GM23248 (cell line): ENCODE measurements around the gene HSD11B1L. TPM values are rescaled to one million over a fixed set of nuclear protein-coding genes. Genes with fewer than 3 reads are reported as not detected.
A peak's percentile ranks its signal among the peaks of the same experiment; 100 is the strongest.

Source experiments
- DNase-seq: peaks from one replicate; pipeline ENCODE4 v3.0.0-alpha.2; 2015
- H2AFZ ChIP-seq: fragments of 200-600 bp; sonication (generic); 2 replicates; pipeline ENCODE4 v1.6.1; 2016; ENCODE audit warnings: antibody characterized with exemption
- H3F3A ChIP-seq: fragments of 200-600 bp; sonication (generic); 2 replicates; pipeline ENCODE4 v1.6.1; 2016; ENCODE audit warnings: mild to moderate bottlenecking, antibody characterized with exemption, mixed run types; ENCODE audit not compliant: insufficient read depth
- H3K27ac ChIP-seq: fragments of 200-600 bp; sonication (generic); 2 replicates; pipeline ENCODE4 v1.5.1; 2016; ENCODE audit warnings: mild to moderate bottlenecking
- H3K27me3 ChIP-seq: fragments of 200-600 bp; sonication (generic); replicated peaks from 2 replicates; pipeline ENCODE4 v1.6.1; 2016; ENCODE audit warnings: mild to moderate bottlenecking; ENCODE audit not compliant: insufficient read depth
- H3K36me3 ChIP-seq: fragments of 200-600 bp; sonication (generic); 2 replicates; pipeline ENCODE4 v1.6.1; 2016; ENCODE audit warnings: low read depth, mild to moderate bottlenecking
- H3K4me1 ChIP-seq: fragments of 200-600 bp; sonication (generic); 2 replicates; pipeline ENCODE4 v1.6.1; 2016; ENCODE audit warnings: mild to moderate bottlenecking; ENCODE audit not compliant: insufficient read depth
- H3K4me2 ChIP-seq: fragments of 200-600 bp; sonication (generic); one replicate; pipeline ENCODE4 v1.6.1; 2016; ENCODE audit warnings: mild to moderate bottlenecking; ENCODE audit not compliant: unreplicated experiment
- H3K4me3 ChIP-seq: fragments of 200-600 bp; sonication (generic); 2 replicates; pipeline ENCODE4 v1.5.1; 2016; ENCODE audit warnings: mild to moderate bottlenecking
- H3K79me2 ChIP-seq: fragments of 200-600 bp; sonication (generic); 2 replicates; pipeline ENCODE4 v1.6.1; 2016; ENCODE audit warnings: mild to moderate bottlenecking; ENCODE audit not compliant: insufficient read depth
- H3K9ac ChIP-seq: fragments of 200-600 bp; sonication (generic); 2 replicates; pipeline ENCODE4 v1.6.1; 2016; ENCODE audit warnings: mild to moderate bottlenecking
- H3K9me2 ChIP-seq: fragments of 200-600 bp; sonication (generic); 2 replicates; pipeline ENCODE4 v1.6.1; 2016; ENCODE audit warnings: mixed run types, mild to moderate bottlenecking, moderate library complexity; ENCODE audit not compliant: insufficient read depth
- H3K9me3 ChIP-seq: fragments of 200-600 bp; sonication (generic); one replicate; pipeline ENCODE4 v1.6.1; 2017; ENCODE audit warnings: low read depth
- H4K20me1 ChIP-seq: fragments of 200-600 bp; sonication (generic); 2 replicates; pipeline ENCODE4 v1.6.0; 2016; ENCODE audit not compliant: insufficient read depth
- EZH2 ChIP-seq: fragments of 200-600 bp; sonication (generic); IDR thresholded peaks from 2 replicates; pipeline ENCODE4 v1.6.1; 2018; ENCODE audit warnings: antibody characterized with exemption, mild to moderate bottlenecking; ENCODE audit not compliant: insufficient read depth, poor library complexity, severe bottlenecking
- EZH2phosphoT487 ChIP-seq: fragments of 200-600 bp; sonication (generic); IDR thresholded peaks from 2 replicates; pipeline ENCODE4 v1.6.1; 2018; ENCODE audit warnings: antibody characterized with exemption, moderate library complexity, mild to moderate bottlenecking, low read depth; ENCODE audit not compliant: insufficient read depth
- WGBS, 2 experiments: methylation state at CpG; one replicate each; pipeline ENCODE4 v1.1.6; 2015 to 2017; ENCODE audit warnings: low lambda C conversion rate in 2 of 2, low coverage in 1 of 2; ENCODE audit errors: missing lambda C conversion rate in 2 of 2; 5-methylcytosine and 5-hydroxymethylcytosine counted together
- in situ Hi-C: fragments of 300-500 bp; cut with MboI; formaldehyde crosslinking; loops from 2 replicates; pipeline ENCODE4 v1.15.0; 2020
- polyA plus RNA-seq: library from polyadenylated mRNA; unstranded; fragments of >200 nt; fragmentation: Nextera tagmentation; extraction: Ambion mirVana; gene quantifications from 2 replicates; pipeline ENCODE4 v1.2.1, GENCODE V29; 2016
- total RNA-seq: library from RNA; depleted of rRNA; stranded (reverse); fragments of >200 nt; shearing (Covaris generic); gene quantifications from 2 replicates; pipeline ENCODE4 v1.2.3, GENCODE V29; 2014

HSD11B1L gene
- total and polyA plus RNA-seq, 2 experiments from 2014 or later: 10.9 to 30.7 TPM

DNA sequence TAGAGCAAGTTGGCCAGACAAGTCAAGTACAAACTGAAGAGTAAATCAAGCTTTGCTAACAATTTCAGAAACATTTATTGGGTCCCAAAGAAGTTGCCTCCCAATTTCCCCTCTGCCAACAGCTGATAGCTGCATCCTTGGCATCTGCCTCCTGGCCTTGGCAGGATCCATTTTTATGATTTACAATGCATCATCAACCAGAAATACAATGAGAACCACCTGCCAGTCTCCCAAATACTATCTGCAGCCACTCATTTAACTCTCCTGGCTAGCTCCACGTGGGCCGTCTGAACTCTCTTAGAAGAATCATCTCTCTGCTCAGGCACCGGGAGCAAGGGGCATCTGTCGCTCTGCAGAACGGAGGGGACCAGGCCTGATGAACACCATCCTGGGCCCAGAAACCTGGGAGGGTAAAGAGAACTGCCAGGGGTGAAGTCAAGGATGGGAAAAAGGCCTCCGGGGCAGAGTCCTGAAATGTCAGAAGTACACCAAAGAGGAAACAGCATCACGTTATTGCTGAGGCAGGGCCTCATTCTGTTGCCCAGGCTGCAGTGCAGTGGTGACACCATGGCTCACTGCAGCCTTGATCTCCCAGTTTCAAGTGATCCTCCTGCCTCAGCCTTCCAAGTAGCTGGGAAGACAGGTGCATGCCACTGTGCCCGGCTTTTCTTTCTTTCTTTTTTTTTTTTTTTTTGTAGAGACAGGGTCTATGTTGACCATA is 36.5 kb downstream of the HSD11B1L start:
- no peak overlapping the region for H2AFZ ChIP-seq
- peaks cover 74% of the 10 kb centered on the region for H3K79me2 ChIP-seq
- WGBS, 2 experiments: 48 to 51% methylated on average over 8 of the region's 8 CpGs
- peaks cover 21% of the 10 kb centered on the region for H3K36me3 ChIP-seq
- H3K4me3 ChIP-seq: peak overlapping the region; percentile 97
- DNase-seq: no peak
- TF ChIP-seq EZH2phosphoT487: no peak
- TF ChIP-seq EZH2: no peak
- peak overlapping the region; percentile 100 for H3K27ac ChIP-seq
- H4K20me1 ChIP-seq: peaks cover 8% of the 10 kb centered on the region
- H3K4me1 ChIP-seq: peaks cover 17% of the 10 kb centered on the region
- peak overlapping the region; percentile 100 for H3K9ac ChIP-seq
- H3K27me3 ChIP-seq: no peaks in the 10 kb centered on the region
- H3K9me2 ChIP-seq: no peaks in the 10 kb centered on the region
- peaks cover 24% of the 10 kb centered on the region for H3F3A ChIP-seq
- in situ Hi-C loops: no loop called here
- peak overlapping the region; percentile 99 for H3K4me2 ChIP-seq
- no peaks in the 10 kb centered on the region for H3K9me3 ChIP-seq

DNA sequence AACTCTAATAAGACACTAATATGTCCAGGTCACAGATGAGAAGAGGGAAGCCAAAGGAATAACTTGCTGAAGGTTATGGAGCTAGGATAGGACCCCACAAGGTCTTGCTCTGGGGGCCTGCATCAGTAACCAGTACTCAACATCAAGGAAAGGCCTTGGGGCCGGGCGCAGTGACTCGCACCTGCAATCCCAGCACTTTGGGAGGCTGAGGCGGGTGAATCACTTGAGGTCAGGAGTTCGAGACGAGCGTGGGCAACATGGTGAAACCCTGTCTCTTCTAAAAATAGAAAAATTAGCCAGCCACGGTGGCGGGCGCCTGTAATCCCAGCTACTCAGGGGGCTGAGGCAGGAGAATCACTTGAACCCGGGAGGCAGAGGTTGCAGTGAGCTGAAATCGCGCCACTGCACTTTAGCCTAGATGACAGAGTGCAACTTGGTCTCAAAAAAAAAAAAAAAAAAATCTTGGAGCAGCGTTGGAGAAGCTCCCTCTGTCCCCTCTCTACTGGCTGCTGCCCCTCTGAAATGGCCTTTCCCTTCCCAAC is 37.3 kb downstream of the HSD11B1L start:
- H3K9me2 ChIP-seq: no peaks in the 10 kb centered on the region
- in situ Hi-C loops: no loop called here
- H3F3A ChIP-seq: peaks cover 24% of the 10 kb centered on the region
- peak overlapping the region; percentile 100 for H3K27ac ChIP-seq
- H3K27me3 ChIP-seq: no peaks in the 10 kb centered on the region
- TF ChIP-seq EZH2: no peak
- H3K9ac ChIP-seq: peak overlapping the region; percentile 100
- 30% methylated on average over 14 of the region's 14 CpGs for WGBS, 2 experiments
- peak overlapping the region; percentile 99 for H3K4me2 ChIP-seq
- no peak overlapping the region for H2AFZ ChIP-seq
- peaks cover 14% of the 10 kb centered on the region for H3K36me3 ChIP-seq
- H3K9me3 ChIP-seq: no peaks in the 10 kb centered on the region
- peaks cover 67% of the 10 kb centered on the region for H3K79me2 ChIP-seq
- peak; percentile 81 for DNase-seq
- H3K4me3 ChIP-seq: peak overlapping the region; percentile 97
- peaks cover 8% of the 10 kb centered on the region for H4K20me1 ChIP-seq
- H3K4me1 ChIP-seq: peaks cover 17% of the 10 kb centered on the region

DNA sequence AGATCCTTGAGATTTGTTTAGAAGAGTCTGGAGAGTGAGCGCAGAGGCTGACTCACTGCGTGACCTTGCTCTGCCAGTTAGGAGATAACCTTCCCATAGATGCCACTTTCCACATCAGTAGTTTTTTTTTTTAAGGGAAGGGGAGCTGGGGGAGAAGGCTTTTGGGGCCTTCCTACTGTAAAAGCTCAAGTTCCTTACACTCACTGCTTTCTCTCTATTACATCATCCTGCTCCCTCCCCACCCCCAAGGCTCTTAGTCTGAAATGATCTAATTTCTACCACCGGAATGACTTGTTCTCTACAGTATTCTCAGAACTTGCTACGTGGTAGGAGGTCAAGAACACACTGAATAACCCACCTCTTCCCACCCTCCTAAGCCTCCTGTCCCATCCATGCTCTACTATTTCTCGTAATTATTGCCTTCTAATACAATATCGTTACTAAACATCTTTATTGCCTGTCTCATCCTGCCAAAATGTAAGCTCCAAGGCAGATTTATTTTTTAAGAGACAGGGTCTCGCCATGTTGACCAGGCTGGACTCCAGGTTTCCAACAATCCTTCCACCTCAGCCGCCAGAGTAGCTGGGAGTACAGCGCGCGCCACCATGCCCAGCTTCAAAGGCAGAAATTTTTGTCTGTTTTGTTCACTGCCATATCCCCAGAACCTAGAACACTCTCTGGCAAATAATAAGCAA is 37.9 kb downstream of the HSD11B1L start:
- Histone ChIP-seq H3K79me2 (peaks cover 60% of the 10 kb centered on the region), H3K4me1 (peaks cover 17% of the 10 kb centered on the region)

DNA sequence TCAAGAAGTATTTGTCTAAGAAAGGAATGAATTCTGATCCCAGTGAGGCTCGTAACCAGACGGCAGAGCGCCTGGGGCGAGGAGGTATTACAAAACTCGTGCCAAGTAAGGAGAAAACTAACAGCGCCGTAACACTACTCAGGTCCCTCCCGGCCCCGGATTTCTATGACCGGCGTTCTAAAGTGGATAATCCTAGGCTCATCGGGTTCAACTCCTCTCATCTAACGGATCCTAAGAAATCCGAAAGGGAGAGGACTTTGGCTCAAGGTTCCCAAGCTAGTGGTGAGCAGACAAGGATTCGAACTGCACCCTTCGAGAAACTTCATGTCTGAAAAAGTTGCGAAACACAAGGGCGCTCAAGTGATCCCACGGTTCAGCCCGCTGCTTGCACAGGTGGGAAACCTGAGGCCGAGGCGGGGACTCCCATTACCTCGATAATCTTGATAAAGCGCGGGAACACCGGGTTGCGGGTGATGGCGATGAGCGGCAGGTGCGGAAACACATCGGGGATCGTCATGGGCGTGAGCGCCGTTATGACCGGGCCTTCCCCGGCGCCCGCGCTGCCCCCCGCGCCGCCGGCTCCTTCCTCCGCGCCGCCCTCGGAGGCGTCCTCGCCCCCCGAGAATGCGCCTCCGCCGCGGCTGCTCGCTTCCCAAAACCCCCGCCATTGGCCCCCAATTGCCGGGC is 38.6 kb downstream of the HSD11B1L start:
- Histone ChIP-seq H2AFZ (0 out of 2 replicates have a peak overlapping the region, but pooled peaks have one; percentile 4), H3K9me2 (no peaks in the 10 kb centered on the region), H3K79me2 (peaks cover 53% of the 10 kb centered on the region), H3K9me3 (no peaks in the 10 kb centered on the region), H4K20me1 (peaks cover 4% of the 10 kb centered on the region), H3K27ac (peak overlapping the region; percentile 100), H3K27me3 (no peaks in the 10 kb centered on the region), H3K4me2 (peak overlapping the region; percentile 99), H3K36me3 (peaks cover 6% of the 10 kb centered on the region; the same call in 1 of the 2 replicates), H3F3A (peaks cover 24% of the 10 kb centered on the region), H3K4me3 (peak overlapping the region; percentile 97), H3K9ac (peak overlapping the region; percentile 100), H3K4me1 (peaks cover 17% of the 10 kb centered on the region)
- TF ChIP-seq EZH2: no peak
- TF ChIP-seq EZH2phosphoT487: no peak
- 2 to 3% methylated on average over 40 to 50 of the region's 58 CpGs for WGBS, 2 experiments
- in situ Hi-C loops: no loop called here
- peak; percentile 74 for DNase-seq

More for the DNA sequence above, 37.9 kb downstream of the HSD11B1L start:
- Histone ChIP-seq H3K36me3 (peaks cover 9% of the 10 kb centered on the region), H3K27me3 (no peaks in the 10 kb centered on the region), H2AFZ (no peak overlapping the region), H4K20me1 (peaks cover 7% of the 10 kb centered on the region), H3K4me2 (peak overlapping the region; percentile 99), H3K9me2 (no peaks in the 10 kb centered on the region), H3K27ac (peak overlapping the region; percentile 100), H3K9ac (peak overlapping the region; percentile 100), H3F3A (peaks cover 24% of the 10 kb centered on the region), H3K4me3 (peak overlapping the region; percentile 97), H3K9me3 (no peaks in the 10 kb centered on the region)
- peak; percentile 91 for DNase-seq
- TF ChIP-seq EZH2 (no peak), EZH2phosphoT487 (no peak)
- 21 to 22% methylated on average over 11 of the region's 11 CpGs for WGBS, 2 experiments
- in situ Hi-C loops: no loop called here
